Measurements from ENCODE around the gene NUFIP2.
"Not testable (repeated sequence)": the region's sequence is repeated elsewhere in the genome, so short reads cannot be mapped to it uniquely, and the experiment has no call there.

NUFIP2 gene

DNA sequence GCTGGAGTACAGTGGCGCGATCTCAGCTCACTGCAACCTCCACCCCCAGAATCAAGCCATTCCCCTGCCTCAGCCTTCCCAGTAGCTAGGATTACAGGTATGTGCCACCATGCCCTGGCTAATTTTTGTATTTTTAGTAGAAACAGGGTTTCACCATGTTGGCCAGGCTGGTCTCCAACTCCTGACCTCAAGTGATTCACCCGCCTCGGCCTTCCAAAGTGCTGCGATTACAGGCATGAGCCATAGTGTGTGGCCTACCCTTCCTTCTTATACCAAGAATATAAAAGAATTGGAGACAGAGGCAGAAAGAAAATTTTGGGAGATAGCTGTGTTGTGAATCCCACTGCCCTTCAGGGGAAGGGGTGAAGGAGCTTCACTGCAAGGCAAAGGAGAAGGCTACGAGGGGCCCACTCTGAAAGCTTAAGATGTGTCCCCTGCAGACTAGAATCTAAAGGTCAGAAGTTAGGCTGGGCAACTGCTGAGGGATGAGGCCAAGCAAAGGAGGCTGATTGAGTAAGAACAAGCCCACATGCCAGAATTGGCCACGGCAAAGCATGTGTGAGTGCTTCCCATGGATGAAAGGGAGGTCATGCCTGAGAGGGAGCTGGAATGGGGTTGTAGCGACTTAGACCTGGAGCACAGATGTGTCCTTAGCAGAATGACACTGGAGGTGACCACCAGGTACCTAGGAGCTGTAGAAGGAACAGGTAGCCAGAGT is 55.7 kb downstream of the NUFIP2 start:
- DNase-seq (ENCODE audit: low spot score) = no peak

DNA sequence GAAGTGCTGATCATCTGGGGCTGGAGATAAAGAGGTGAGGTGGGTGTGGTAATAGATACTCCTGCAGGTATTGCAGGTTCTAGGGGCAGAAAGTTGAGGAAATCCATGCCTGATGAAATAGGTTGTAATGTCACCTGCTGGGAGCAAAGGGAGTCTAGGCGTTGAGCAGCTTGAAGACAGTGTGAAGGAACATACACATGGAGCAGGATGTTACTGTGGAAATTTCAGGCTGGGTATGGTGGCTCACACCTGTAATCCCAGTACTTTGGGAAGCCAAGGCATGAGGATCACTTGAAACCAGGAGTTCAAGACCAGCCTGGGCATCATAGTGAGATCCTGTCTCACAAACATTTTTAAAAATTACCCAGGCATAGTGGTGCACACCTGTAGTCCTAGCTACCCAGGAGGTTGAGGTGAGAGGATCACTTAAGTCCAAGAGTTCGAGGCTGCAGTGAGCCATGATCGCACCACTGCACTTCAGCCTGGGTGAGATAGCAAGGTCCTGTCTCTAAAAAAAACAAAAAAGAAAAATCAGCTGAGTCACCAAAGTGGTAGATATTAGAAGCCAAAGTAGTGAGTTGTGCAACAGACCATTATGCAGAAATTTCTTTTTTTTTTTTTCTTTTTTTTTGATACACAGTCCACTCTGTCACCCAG is 56.3 kb downstream of the NUFIP2 start:
- no peak for DNase-seq (ENCODE audit: low spot score)

DNA sequence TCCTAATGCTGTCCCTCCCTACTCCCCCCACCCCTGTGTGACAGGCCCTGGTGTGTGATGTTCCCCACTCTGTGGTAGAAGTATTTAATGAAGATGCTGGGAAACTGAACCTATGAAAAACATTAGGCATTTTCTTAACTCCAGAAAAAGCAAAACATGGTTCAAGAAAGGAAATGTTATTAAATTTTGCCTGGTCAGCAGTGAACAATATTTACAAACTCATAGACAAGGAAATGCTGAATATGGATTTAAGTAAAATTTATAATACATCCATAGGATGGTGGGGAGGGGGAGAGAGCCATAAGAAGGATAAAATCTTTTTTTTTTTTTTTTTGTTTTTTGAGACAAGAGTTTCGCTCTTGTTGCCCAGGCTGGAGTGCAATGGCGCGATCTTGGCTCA is 58.0 kb downstream of the NUFIP2 start:
- no peak for DNase-seq (ENCODE audit: low spot score)

DNA sequence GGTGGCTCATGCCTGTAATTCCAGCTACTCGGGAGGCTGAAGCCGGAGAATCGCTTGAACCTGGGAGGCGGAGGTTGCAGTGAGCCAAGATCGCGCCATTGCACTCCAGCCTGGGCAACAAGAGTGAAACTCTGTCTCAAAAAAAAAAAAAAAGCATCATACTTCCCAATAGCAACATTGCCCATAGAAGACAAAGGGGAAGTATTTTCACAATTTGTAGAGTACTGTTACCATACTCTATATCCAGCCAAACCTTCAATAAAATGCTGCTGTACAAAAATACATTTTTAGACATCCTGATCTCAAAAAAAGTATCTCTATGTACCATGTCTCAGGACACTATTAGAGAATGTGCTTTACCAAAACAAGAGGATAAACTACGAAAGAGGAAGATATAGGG is 59.0 kb downstream of the NUFIP2 start:
- not testable (repeated sequence) for DNase-seq (ENCODE audit: low spot score)

DNA sequence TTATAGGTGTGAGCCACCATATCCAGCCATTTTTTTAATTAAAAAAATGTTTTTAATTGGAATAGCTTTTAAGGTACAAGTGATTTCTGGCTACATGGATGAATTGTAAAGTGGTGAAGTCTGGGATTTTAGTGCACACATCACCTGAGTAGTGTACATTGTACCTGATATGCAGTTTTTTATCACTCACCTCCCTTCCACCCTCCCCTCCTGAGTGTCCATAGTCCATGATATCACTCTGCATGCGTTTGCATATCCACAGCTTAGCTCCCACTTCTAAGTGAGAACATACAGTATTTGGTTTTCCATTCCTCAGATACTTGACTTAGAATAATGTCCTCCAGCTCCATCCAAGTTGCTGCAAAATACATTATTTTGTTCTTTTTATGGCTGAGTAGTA is 60.6 kb downstream of the NUFIP2 start:
- DNase-seq (ENCODE audit: low spot score) = no peak

DNA sequence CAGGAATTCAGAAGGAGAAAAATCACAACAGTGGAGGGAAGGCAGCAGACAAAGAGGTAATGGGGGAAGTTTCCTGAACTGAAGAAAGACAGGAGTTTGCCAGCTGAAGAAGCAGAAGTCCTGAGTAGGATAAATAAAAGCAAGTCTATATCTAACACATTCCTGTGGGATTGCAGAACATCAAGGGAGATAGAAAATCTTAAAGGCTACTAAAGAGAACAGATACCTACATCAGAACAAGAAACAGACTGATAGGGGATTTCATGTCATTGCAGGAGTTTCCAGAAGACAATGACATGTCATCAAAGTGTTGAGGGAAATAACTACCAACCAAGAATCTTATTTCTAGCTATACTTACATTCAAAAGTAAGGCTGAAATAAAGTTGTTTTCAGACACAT is 68.6 kb downstream of the NUFIP2 start:
- DNase-seq (ENCODE audit: low spot score) = no peak

DNA sequence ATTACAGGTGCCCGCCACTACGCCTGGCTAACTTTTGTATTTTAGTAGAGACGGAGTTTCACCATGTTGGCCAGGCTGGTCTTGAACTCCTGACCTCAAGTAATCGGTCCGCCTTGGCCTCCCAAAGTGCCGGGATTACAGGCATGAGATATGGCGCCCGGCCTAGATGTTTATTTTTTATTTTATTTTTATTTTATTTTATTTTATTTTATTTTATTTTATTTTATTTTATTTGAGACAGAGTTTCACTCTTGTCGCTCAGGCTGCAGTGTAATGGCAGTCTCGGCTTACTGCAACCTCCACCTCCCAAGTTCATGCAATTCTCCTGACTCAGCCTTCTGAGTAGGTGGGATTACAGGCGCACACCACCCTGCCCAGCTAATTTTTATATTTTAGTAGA is 72.6 kb downstream of the NUFIP2 start:
- DNase-seq (ENCODE audit: low spot score) = not testable (repeated sequence)

DNA sequence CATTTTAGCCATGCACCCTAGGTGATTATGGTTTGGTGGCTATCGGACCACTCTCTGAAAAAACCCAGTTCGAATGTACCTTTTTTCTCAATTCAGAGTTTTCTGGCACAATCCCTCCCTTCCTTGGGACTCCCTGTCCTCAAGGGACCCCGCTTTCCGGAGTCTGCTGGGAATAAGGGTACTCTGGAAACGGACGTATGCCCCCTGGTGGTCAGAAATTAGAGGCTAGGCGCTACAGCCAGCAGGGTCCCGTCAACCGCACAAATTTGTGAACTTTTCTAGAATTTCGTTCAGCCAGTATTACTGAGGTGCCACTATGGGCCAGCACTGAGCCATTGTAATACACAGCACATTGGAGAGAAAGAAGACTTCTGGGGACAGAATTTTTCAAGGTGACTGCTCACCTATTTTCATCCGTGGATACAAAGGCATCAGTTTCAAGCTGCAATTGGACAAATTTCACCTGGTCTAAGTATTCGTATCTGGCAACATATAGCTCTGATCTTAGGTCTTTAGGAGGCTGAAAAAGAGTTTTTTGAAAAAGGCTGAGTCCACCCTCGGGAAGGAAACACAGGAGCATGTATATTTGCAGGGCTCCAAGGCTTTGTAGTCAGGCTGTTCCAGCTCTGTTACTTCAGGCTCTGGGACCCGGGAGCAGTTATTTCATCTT is 74.4 kb downstream of the NUFIP2 start:
- peak; percentile 88 for DNase-seq (ENCODE audit: low spot score)

DNA sequence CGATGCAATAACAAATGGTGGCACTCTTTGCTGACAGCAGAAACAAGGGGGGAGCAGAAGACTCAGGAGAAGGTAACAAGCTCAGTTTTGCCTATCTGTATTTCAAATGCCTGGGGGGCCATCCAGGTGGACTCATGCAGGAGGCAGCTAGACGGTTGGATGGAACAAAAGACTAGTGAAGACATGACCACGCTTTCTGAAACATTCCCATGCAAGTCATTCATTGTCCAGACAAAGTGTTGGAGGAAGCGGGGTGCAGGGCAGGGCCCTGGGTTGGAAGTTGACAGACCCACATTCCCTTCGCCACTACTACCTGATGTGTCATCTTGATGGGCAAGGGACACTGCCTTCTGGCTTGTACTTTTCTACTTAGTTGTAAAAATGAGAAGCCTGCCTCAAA is 77.1 kb downstream of the NUFIP2 start:
- no peak for DNase-seq (ENCODE audit: low spot score)

DNA sequence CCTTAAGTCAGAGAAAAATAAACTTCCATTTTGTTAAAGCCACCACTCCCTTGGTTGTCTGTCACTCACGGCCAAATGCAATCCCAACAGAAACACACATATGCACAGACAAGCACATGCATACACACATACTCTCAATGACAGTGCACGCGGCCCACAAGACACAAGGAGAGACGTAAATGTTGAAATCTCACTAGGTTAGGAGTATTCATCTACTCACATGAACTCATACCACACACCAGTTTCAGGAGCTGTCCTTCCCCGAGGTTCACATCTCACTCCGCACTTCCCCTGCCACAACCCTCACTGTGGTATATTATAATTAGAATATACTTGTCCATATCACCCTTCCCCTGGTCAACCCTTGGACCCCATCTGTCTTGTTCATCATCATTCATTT is 77.8 kb downstream of the NUFIP2 start:
- no peak for DNase-seq (ENCODE audit: low spot score)

DNA sequence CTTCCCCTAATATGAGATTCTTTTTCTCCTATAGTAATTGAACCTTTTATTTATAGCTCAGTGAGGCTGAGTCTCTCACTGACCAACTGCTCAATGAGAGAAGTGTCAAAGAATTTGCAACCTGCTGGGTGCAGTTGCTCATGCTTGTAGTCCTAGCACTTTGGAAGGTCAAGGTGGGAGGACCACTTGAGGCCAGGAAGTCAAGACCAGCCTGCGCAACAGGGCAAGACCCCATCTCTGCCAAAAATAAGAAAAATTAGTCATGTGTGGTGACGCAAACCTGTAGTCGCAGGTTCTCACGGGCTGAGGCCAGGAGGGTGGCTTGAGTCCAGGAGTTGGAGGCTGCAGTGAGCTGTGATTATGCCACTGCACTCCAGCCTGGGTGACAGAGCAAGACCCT is 78.2 kb downstream of the NUFIP2 start:
- no peak for DNase-seq (ENCODE audit: low spot score)

DNA sequence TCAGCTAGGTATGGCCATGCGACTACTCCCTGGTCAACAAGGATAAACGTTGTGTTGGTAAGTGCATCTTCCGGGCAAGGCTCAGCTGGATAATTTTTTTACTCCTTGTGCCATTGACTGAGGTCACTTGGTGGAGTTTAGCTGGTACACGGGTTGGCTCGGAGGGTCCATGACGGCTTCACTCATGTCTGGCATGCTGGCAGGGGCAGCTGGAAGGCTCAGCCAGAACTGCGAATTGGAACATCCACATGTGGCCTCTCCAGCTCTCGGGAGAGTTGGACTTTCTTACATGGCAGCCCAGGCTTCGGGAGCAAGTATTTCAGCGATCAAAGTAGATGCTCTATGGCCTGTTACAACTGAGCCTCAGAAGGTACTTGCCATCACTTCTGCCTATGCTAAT is 78.8 kb downstream of the NUFIP2 start:
- no peak for DNase-seq (ENCODE audit: low spot score)

DNA sequence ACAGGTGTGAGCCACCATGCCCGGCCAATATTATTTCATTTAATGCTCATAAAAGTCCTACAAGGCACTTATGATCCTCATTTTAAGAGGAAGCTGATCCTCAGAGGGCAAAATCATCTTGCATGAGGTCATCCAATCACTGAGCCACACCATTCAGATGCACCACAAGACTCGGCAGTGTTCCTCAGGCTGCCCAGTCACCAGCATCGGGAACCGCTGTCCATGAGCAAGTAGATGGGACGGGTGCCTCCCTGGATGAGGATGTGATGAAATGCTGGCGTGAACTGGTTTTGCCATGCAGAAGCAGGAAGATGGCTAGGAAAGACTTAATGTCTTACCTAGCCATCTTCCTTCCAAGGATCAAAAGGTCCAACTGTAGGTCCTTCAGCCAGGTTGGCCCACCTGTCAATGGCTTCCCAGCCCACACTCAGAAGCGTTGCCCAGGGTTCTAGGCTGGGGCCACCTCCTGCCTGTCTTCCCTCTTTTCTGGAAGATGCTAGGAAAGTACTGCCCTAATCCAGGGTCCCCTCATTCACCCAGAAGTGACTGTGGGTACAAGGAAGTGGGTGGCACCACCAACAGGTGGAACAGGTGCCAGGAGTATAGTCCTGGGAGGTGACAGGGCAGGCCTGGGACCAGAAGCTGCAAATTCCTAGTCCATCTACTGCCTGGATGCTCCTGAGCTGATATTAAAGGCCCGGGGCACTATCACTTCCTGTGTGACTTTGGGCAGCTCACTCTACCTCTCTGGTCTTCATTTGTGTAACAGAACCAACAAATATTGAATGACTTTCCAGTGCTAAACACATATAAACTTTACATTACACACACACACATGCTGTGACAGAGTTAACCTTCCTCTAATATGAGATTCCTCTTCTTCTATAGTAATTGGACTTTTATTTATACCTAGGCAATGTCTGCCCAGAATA is 79.5 kb downstream of the NUFIP2 start:
- no peak for DNase-seq (ENCODE audit: low spot score)

DNA sequence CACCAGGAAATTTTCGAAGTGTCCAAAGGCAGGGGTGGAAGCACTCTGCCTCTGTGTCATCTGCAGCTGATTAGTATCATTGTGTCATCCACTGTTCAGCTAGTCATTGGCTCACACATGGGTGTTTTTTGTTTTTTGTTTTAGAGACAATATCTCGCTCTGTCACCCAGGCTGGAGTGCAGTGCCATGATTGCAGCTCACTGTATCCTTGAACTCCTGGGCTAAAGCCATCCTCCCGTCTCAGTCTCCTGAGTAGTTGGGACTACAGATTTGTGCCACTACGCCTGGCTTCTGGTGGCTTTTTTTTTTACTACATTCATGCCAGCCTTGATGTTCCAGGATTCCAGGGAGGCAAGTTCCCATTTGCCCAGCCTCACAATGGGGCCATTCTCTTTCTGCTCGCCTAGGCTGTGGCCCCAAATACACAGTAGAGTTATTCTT is 81.2 kb downstream of the NUFIP2 start:
- DNase-seq (ENCODE audit: low spot score) = no peak

DNA sequence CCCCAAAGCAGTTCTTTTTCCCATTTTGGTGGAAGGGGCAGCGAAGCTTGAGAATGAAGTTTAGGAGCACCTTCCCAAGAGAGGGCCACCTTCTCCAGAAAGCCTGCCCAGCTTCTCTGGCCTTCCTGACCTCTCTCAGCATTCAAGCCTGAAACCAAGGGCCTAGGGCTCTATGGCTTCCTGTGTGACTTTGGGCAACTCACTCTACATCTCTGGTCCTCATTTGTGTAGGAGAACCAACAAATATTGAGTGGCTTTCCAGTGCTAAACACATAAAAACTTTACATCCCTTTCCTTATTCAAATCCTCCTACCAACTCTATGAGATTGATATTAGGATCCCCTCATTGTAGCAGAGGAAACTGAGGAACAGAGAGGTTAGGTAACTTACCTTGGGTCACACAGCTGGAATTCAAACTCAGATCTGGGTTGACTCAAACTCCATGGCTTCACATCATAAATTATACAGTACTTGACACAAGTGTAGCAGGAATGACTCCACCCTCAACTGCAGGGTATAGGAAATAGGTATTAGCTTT is 81.8 kb downstream of the NUFIP2 start:
- DNase-seq (ENCODE audit: low spot score) = no peak

DNA sequence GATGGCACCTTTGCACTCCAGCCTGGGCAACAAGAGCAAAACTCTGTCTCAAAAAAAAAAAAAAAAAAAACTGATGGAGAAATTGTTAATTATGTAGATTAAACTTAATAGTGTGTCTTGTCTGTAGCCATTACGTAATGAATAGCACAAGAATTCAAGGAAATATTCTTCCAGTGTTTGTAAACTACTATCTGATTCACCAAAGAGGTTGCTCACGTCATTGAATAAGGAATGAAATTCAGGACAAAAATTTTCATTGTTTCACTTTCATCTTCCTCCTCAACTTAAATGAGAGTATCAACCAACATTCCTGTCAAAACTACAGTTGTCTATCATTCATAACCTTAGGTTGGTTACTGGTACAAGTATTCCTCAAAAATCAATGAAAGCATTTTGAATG is 83.1 kb downstream of the NUFIP2 start:
- no peak for DNase-seq (ENCODE audit: low spot score)

DNA sequence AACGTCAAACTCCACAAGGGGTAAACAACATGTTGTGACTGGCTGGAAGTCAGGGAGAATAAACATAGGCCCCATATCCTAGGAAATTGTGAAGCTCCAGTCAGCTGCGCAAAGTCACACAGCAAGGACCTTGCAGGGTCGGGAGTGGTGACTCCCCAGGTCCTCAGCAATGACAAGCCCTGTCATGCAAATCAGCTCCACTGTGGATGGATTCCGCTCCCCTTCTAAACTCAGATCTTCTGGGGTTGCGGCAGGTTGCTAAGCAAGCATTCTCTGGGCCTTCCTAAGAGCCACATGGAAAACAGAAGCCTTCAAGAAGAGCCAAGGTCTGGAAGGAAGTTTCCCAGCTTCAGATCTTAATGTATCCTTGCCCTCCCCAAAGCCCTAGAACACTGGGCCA is 84.9 kb downstream of the NUFIP2 start:
- DNase-seq (ENCODE audit: low spot score) = no peak

DNA sequence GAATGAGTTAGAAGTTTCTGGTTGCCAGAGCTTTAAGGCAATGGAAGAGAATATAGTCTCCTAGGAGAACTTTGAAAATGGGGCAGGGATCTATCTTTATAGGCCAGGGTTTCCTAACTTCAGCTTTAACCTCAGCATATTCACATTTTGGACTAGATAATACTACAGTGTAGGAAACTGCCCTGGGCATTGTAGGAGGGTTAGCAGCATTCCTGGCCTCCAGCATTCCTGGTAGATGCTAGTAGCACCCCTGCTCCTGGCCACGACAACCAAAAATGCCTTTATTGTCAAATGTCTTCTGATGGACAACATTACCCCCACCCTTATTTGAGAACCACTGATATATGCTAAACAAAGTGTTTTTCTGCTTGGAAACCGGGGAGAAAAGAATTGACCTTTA is 86.0 kb downstream of the NUFIP2 start:
- no peak for DNase-seq (ENCODE audit: low spot score)
